ENCODE data around the gene SAPCD1.

Gene SAPCD1

DNA sequence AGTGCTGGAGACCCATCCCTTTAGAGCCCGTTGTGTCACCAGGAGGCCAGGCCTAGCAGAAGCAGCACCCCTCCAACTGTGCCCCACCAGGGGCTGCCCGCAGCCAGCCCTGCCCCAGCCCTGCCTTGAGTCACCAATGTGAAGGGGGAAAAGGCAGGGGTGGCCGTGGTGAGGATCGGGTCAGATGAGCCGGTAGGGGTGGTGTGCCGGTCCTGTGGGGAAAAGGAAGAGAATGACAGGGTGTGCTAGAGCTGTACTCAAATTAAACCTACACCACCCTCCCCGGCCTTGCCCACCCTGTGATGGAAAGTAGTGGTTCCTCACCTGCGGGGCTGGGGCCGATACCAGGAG is 3.1 kb downstream of the SAPCD1 start:
- no peaks in the 10 kb centered on the region for H3K9me3 ChIP-seq (ENCODE audit: control extremely low read depth in 1 of 5, control insufficient read depth in 4 of 5, insufficient read depth in 2 of 5, low read depth in 1 of 5, low read length in 4 of 5)

GRCh38 chr6:31765910-31766794 is 3.7 kb downstream of the SAPCD1 start:
- 87% methylated on average over 31 of the region's 42 CpGs for WGBS (ENCODE audit: insufficient coverage)
- H3K4me1 ChIP-seq (ENCODE audit: control extremely low read depth in 1 of 4, control insufficient read depth in 4 of 4, insufficient read depth in 4 of 4, low read length in 3 of 4), result peaks cover 2 to 12% (median 9%) of the 10 kb centered on the region in 4 experiments
- ChIA-PET CTCF (interaction anchor here (1.2 to 13.2 kb wide), 4 partner anchors 14 to 54 kb away, joined by 3 to 268 read pairs (median 4); partner anchors contain the start of genes CLIC1, DDAH2, MPIG6B and MSH5), POLR2A (no interaction called here)
- DNase-seq, result no peak
- peak overlapping the region in 2 of 7 experiments; percentile 19 to 33 for H3K4me3 ChIP-seq (ENCODE audit: control insufficient read depth in 1 of 7, extremely low read depth in 1 of 7, insufficient read depth in 4 of 7, low read depth in 2 of 7, low read length in 6 of 7)
- H3K27me3 ChIP-seq (replicated peaks in 2 of 5; ENCODE audit: control insufficient read depth in 4 of 5, insufficient read depth in 5 of 5, low read length in 4 of 5), result no peaks in the 10 kb centered on the region
- no peaks in the 10 kb centered on the region for H3K9me3 ChIP-seq (ENCODE audit: control extremely low read depth in 1 of 5, control insufficient read depth in 4 of 5, insufficient read depth in 2 of 5, low read depth in 1 of 5, low read length in 4 of 5)
- H3K27ac ChIP-seq (ENCODE audit: insufficient read depth in 1 of 2, low read depth in 1 of 2, low read length in 2 of 2, poor library complexity in 1 of 2, severe bottlenecking in 2 of 2), result no peak overlapping the region
- peaks cover 6 to 34% (median 27%) of the 10 kb centered on the region in 4 experiments for H3K36me3 ChIP-seq (ENCODE audit: control insufficient read depth in 4 of 4, insufficient read depth in 4 of 4, low read length in 3 of 4)

More for the DNA sequence above, 3.1 kb downstream of the SAPCD1 start:
- ChIA-PET CTCF (interaction anchor here (1.4 to 13.2 kb wide), 3 partner anchors 18 to 53 kb away, joined by 3 to 268 read pairs (median 5); partner anchors contain the start of genes CLIC1, DDAH2, MPIG6B and MSH5), POLR2A (no interaction called here)
- 96% methylated on average over 4 of the region's 9 CpGs for WGBS (ENCODE audit: insufficient coverage)
- Histone ChIP-seq H3K36me3 (ENCODE audit: control insufficient read depth in 4 of 4, insufficient read depth in 4 of 4, low read length in 3 of 4) (peaks cover 9 to 40% (median 30%) of the 10 kb centered on the region in 4 experiments), H3K27me3 (replicated peaks in 2 of 5; ENCODE audit: control insufficient read depth in 4 of 5, insufficient read depth in 5 of 5, low read length in 4 of 5) (no peaks in the 10 kb centered on the region), H3K27ac (ENCODE audit: insufficient read depth in 1 of 2, low read depth in 1 of 2, low read length in 2 of 2, poor library complexity in 1 of 2, severe bottlenecking in 2 of 2) (no peak overlapping the region), H3K4me1 (ENCODE audit: control extremely low read depth in 1 of 4, control insufficient read depth in 4 of 4, insufficient read depth in 4 of 4, low read length in 3 of 4) (peaks cover 2 to 12% (median 9%) of the 10 kb centered on the region in 4 experiments), H3K4me3 (ENCODE audit: control insufficient read depth in 1 of 7, extremely low read depth in 1 of 7, insufficient read depth in 4 of 7, low read depth in 2 of 7, low read length in 6 of 7) (no peak overlapping the region)
- no peak for DNase-seq

- ChIA-PET POLR2A (no interaction called here), CTCF (interaction anchor here (1.2 to 13.2 kb wide), 2 partner anchors 15 to 35 kb away, joined by 3 to 268 read pairs; partner anchors contain the start of genes CLIC1, DDAH2, MPIG6B and MSH5)
- no peak overlapping the region for H3K4me3 ChIP-seq (ENCODE audit: control insufficient read depth in 1 of 7, extremely low read depth in 1 of 7, insufficient read depth in 4 of 7, low read depth in 2 of 7, low read length in 6 of 7)
- peaks cover 2 to 15% (median 10%) of the 10 kb centered on the region in 4 experiments for H3K4me1 ChIP-seq (ENCODE audit: control extremely low read depth in 1 of 4, control insufficient read depth in 4 of 4, insufficient read depth in 4 of 4, low read length in 3 of 4)
- H3K27me3 ChIP-seq (replicated peaks in 2 of 5; ENCODE audit: control insufficient read depth in 4 of 5, insufficient read depth in 5 of 5, low read length in 4 of 5), result no peaks in the 10 kb centered on the region
- peaks cover 0 to 24% (median 18%) of the 10 kb centered on the region in 4 experiments for H3K36me3 ChIP-seq (ENCODE audit: control insufficient read depth in 4 of 4, insufficient read depth in 4 of 4, low read length in 3 of 4)
- DNase-seq, result no peak
- no peak overlapping the region for H3K27ac ChIP-seq (ENCODE audit: insufficient read depth in 1 of 2, low read depth in 1 of 2, low read length in 2 of 2, poor library complexity in 1 of 2, severe bottlenecking in 2 of 2)
- WGBS (ENCODE audit: insufficient coverage), result 92% methylated on average over 5 of the region's 6 CpGs
- no peaks in the 10 kb centered on the region for H3K9me3 ChIP-seq (ENCODE audit: control extremely low read depth in 1 of 5, control insufficient read depth in 4 of 5, insufficient read depth in 2 of 5, low read depth in 1 of 5, low read length in 4 of 5)
Measured at GRCh38 chr6:31767096-31767645, 4.7 kb downstream of the SAPCD1 start.

DNA sequence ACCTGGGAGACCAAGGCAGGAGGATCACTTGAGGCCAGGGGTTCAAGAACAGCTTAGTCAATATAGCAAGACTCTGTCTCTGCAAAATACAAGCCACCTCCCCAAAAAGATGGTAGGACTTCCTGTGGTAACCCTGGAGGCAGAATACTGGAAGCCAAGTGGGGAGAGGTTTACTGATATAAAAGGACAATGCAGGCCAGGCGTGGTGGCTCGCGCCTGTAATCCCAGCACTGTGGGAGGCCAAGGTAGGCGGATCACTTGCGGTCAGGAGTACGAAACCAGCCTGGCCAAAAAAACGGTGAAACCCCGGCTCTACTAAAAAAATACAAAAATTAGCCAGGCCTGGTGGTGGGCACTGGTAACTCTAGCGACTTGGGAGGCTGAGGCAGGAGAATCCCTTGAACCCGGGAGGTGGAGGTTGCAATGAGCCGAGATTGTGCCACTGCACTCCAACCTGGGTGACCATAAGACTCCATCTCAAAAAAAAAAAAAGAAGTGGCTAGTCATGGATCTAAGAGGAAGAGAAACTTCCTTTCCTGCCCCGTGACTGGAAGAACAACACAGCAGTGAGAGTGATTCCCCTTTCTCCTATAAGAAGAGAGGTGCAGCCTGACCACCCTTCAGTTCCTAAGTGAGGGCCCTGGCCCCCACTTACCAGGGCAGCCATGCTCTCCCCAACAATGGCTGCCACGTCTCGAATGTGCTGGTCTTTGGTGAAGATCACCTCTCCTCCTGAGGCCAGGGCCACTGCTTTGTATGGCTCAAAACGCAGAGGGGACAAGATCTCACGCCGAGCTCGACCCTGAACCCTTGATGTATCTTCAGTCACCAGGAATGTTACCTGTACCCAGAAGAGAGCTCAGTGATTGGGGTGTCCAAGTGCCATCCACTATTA is 6.2 kb downstream of the SAPCD1 start:
- WGBS (ENCODE audit: insufficient coverage), result 90% methylated on average over 15 of the region's 18 CpGs
- POLR2A ChIA-PET, result interaction anchor here (0.5 to 1.8 kb wide), 6 partner anchors 20 to 116 kb away, joined by 3 to 18 read pairs (median 8); partner anchors contain the start of genes BAG6, CLIC1, DDAH2 and MSH5
- Histone ChIP-seq H3K27me3 (replicated peaks in 2 of 5; ENCODE audit: control insufficient read depth in 4 of 5, insufficient read depth in 5 of 5, low read length in 4 of 5) (no peaks in the 10 kb centered on the region), H3K36me3 (ENCODE audit: control insufficient read depth in 4 of 4, insufficient read depth in 4 of 4, low read length in 3 of 4) (peaks cover 0 to 10% (median 6%) of the 10 kb centered on the region in 4 experiments), H3K4me3 (ENCODE audit: control insufficient read depth in 1 of 7, extremely low read depth in 1 of 7, insufficient read depth in 4 of 7, low read depth in 2 of 7, low read length in 6 of 7) (no peak overlapping the region), H3K27ac (ENCODE audit: insufficient read depth in 1 of 2, low read depth in 1 of 2, low read length in 2 of 2, poor library complexity in 1 of 2, severe bottlenecking in 2 of 2) (no peak overlapping the region), H3K4me1 (ENCODE audit: control extremely low read depth in 1 of 4, control insufficient read depth in 4 of 4, insufficient read depth in 4 of 4, low read length in 3 of 4) (peaks cover 2 to 22% (median 12%) of the 10 kb centered on the region in 4 experiments), H3K9me3 (ENCODE audit: control extremely low read depth in 1 of 5, control insufficient read depth in 4 of 5, insufficient read depth in 2 of 5, low read depth in 1 of 5, low read length in 4 of 5) (no peaks in the 10 kb centered on the region)
- CTCF ChIA-PET, result interaction anchor here (0.9 to 13.2 kb wide), 15 partner anchors 10 to 84 kb away, joined by 3 to 268 read pairs (median 9); partner anchors contain the start of genes CLIC1, DDAH2, LY6G6D and MPIG6B
- DNase-seq, result no peak

DNA sequence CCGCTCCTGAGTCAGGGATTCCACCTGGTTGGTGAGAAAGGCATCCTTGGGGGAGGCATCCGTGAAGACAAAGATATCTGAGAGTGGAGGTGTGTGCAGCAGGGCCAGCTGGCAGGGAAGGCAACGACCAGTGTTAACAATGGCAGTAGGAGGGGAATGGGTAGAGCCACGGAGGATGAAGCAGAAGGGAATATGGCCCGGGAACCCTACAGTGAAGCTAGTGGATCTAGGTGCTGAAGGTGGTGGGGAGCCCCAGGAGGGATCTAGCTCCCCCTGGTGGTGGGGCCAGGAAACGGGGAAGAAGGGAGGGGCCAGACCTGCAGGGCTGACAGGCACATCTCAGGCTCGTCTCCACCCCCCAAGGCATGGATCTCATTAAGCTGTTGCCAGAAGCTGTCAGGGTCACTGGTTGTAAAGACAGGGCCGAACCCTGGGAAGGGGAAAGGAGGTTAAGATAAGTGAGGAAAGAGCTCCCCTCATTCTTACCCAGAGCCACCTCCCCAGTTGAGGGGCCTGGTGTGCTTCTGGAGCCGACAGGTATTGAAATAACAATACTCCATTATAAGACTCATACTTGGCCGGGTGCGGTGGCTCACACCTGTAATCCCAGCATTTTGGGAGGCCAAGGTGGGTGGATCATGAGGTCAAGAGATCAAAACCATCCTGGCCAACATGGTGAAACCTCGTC is 7.4 kb downstream of the SAPCD1 start:
- Histone ChIP-seq H3K4me1 (ENCODE audit: control extremely low read depth in 1 of 4, control insufficient read depth in 4 of 4, insufficient read depth in 4 of 4, low read length in 3 of 4) (peaks cover 2 to 22% (median 12%) of the 10 kb centered on the region in 4 experiments), H3K4me3 (ENCODE audit: control insufficient read depth in 1 of 7, extremely low read depth in 1 of 7, insufficient read depth in 4 of 7, low read depth in 2 of 7, low read length in 6 of 7) (no peak overlapping the region), H3K27ac (ENCODE audit: insufficient read depth in 1 of 2, low read depth in 1 of 2, low read length in 2 of 2, poor library complexity in 1 of 2, severe bottlenecking in 2 of 2) (no peak overlapping the region), H3K36me3 (ENCODE audit: control insufficient read depth in 4 of 4, insufficient read depth in 4 of 4, low read length in 3 of 4) (no peaks in the 10 kb centered on the region), H3K9me3 (ENCODE audit: control extremely low read depth in 1 of 5, control insufficient read depth in 4 of 5, insufficient read depth in 2 of 5, low read depth in 1 of 5, low read length in 4 of 5) (no peaks in the 10 kb centered on the region), H3K27me3 (replicated peaks in 2 of 5; ENCODE audit: control insufficient read depth in 4 of 5, insufficient read depth in 5 of 5, low read length in 4 of 5) (no peaks in the 10 kb centered on the region)
- ChIA-PET POLR2A (interaction anchor here (0.5 to 1.8 kb wide), 8 partner anchors 18 to 117 kb away, joined by 3 to 18 read pairs (median 5); partner anchors contain the start of genes BAG6, CLIC1, DDAH2 and HSPA1B), CTCF (interaction anchor here (0.6 to 13.2 kb wide), 33 partner anchors 8 to 224 kb away, joined by 3 to 268 read pairs (median 5); partner anchors contain the start of genes ATP6V1G2, CLIC1, DDAH2 and GPANK1)
- 53% methylated on average over 9 of the region's 12 CpGs for WGBS (ENCODE audit: insufficient coverage)
- DNase-seq, result peak; percentile 84 to 91 (median 86)

GRCh38 chr6:31770860-31771259 is 8.4 kb downstream of the SAPCD1 start:
- no peak overlapping the region for H3K27ac ChIP-seq (ENCODE audit: insufficient read depth in 1 of 2, low read depth in 1 of 2, low read length in 2 of 2, poor library complexity in 1 of 2, severe bottlenecking in 2 of 2)
- H3K27me3 ChIP-seq (replicated peaks in 2 of 5; ENCODE audit: control insufficient read depth in 4 of 5, insufficient read depth in 5 of 5, low read length in 4 of 5), result no peaks in the 10 kb centered on the region
- no peaks in the 10 kb centered on the region for H3K9me3 ChIP-seq (ENCODE audit: control extremely low read depth in 1 of 5, control insufficient read depth in 4 of 5, insufficient read depth in 2 of 5, low read depth in 1 of 5, low read length in 4 of 5)
- 100% methylated on average over 1 of the region's 2 CpGs for WGBS (ENCODE audit: insufficient coverage)
- peaks cover 2 to 27% (median 12%) of the 10 kb centered on the region in 4 experiments for H3K4me1 ChIP-seq (ENCODE audit: control extremely low read depth in 1 of 4, control insufficient read depth in 4 of 4, insufficient read depth in 4 of 4, low read length in 3 of 4)
- ChIA-PET POLR2A (interaction anchor here (1.3 to 1.8 kb wide), 2 partner anchors 33 to 56 kb away, joined by 5 to 6 read pairs; partner anchors contain the start of gene HSPA1B), CTCF (interaction anchor here (0.7 to 13.2 kb wide), 16 partner anchors 9 to 127 kb away, joined by 3 to 268 read pairs (median 7); partner anchors contain the start of genes CLIC1, DDAH2, LY6G6D and MPIG6B)
- no peak overlapping the region for H3K4me3 ChIP-seq (ENCODE audit: control insufficient read depth in 1 of 7, extremely low read depth in 1 of 7, insufficient read depth in 4 of 7, low read depth in 2 of 7, low read length in 6 of 7)
- no peaks in the 10 kb centered on the region for H3K36me3 ChIP-seq (ENCODE audit: control insufficient read depth in 4 of 4, insufficient read depth in 4 of 4, low read length in 3 of 4)
- no peak for DNase-seq
